Measurements from ENCODE around the gene MAST4. TPM values are rescaled to one million over a fixed set of nuclear protein-coding genes. Genes with fewer than 3 reads are reported as not detected.

MAST4 gene
- polyA plus RNA-seq, 1 donor (not counting 4 experiments of a cell fraction or from before 2014, with no cell fraction given) = 19.8 TPM

GRCh38 chr5:66881480-66882161, 285.4 kb downstream of the MAST4 start:
- Histone ChIP-seq H3K27ac (ENCODE audit: control insufficient read depth, insufficient read depth, low read length) (peak overlapping the region; percentile 81), H3K4me3 (ENCODE audit: control insufficient read depth in 2 of 3, extremely low read depth in 1 of 3, insufficient read depth in 2 of 3, low read depth in 1 of 3, low read length in 3 of 3) (peak overlapping the region in 1 of 3 experiments; percentile 34), H3K9me1 (ENCODE audit: control insufficient read depth, extremely low read depth, insufficient read depth, low read length) (peaks cover 2% of the 10 kb centered on the region), H3K4me1 (ENCODE audit: control insufficient read depth, extremely low read depth, insufficient read depth, low read length) (peaks cover 36% of the 10 kb centered on the region), H3K36me3 (ENCODE audit: control insufficient read depth in 2 of 2, extremely low read depth in 1 of 2, insufficient read depth in 2 of 2, low read length in 2 of 2) (no peaks in the 10 kb centered on the region), H3K4me2 (ENCODE audit: control insufficient read depth, extremely low read depth, insufficient read depth, low read depth, low read length) (peak overlapping the region; percentile 76), H3K9ac (ENCODE audit: control insufficient read depth, extremely low read depth, insufficient read depth, low read length) (peak overlapping the region; percentile 35), H2AFZ (ENCODE audit: control insufficient read depth, low read length) (peak overlapping the region; percentile 47), H4K20me1 (ENCODE audit: control insufficient read depth, extremely low read depth, insufficient read depth, low read length) (no peaks in the 10 kb centered on the region), H3K9me3 (ENCODE audit: control insufficient read depth, low read depth, low read length) (no peaks in the 10 kb centered on the region), H3K27me3 (ENCODE audit: control insufficient read depth, extremely low read depth, insufficient read depth, low read length) (no peaks in the 10 kb centered on the region), H3K79me2 (ENCODE audit: control insufficient read depth, insufficient read depth, low read length) (no peaks in the 10 kb centered on the region)
- TF ChIP-seq CTCF (optimal IDR thresholded peaks at IDR 0.05 in 1 of 3, IDR thresholded peaks at IDR 0.05 in 1 of 3, conservative IDR thresholded peaks at IDR 0.05 in 1 of 3; ENCODE audit: extremely low read depth in 1 of 3, insufficient read depth in 2 of 3, low read length in 3 of 3) (no peak), EZH2 (IDR thresholded peaks at IDR 0.05; ENCODE audit: low read length) (no peak)
- FAIRE-seq (peak; percentile 71), DNase-seq (ENCODE audit: low read depth, low spot score) (no peak)
- dilution Hi-C loops (cut with MboI; ENCODE audit: extremely low pct_ligation_motif_present, low sequenced_read_pairs) = no loop called here

DNA sequence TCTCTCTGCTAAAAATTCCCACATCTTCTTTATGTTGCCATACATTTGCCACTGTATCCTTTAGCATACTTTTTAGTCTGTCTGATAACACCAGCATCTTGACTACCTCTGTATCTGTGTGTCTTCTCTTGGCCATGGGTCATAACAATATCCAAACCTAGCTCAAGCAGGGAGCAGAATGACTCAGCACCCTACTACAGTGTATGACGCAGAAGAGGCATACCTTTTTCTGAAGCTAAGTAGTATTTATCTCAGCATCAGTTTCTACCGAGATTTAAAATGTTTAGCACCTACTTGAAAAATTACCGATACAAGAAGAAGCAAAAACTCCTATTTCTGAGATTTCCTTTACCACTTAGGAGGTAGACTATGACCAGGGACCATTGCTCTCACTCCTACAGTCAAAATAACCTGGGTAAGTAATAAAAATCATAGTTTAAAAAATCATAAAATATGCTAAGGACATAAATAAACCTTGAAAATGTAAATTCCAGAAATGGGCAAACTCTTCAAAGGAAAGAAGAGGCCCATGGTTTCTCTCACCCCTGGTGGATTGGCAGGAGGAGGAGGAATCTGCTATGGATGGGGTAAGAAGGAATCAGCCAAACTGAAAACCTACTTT, 286.5 kb downstream of the MAST4 start:
- no peak for TF ChIP-seq EZH2 (IDR thresholded peaks at IDR 0.05; ENCODE audit: low read length)
- TF ChIP-seq CTCF (optimal IDR thresholded peaks at IDR 0.05 in 1 of 3, IDR thresholded peaks at IDR 0.05 in 1 of 3, conservative IDR thresholded peaks at IDR 0.05 in 1 of 3; ENCODE audit: extremely low read depth in 1 of 3, insufficient read depth in 2 of 3, low read length in 3 of 3) = no peak
- peaks cover 31% of the 10 kb centered on the region for H3K4me1 ChIP-seq (ENCODE audit: control insufficient read depth, extremely low read depth, insufficient read depth, low read length)
- H3K9me1 ChIP-seq (ENCODE audit: control insufficient read depth, extremely low read depth, insufficient read depth, low read length) = peaks cover 2% of the 10 kb centered on the region
- no peaks in the 10 kb centered on the region for H3K9me3 ChIP-seq (ENCODE audit: control insufficient read depth, low read depth, low read length)
- H3K27ac ChIP-seq (ENCODE audit: control insufficient read depth, insufficient read depth, low read length) = peak overlapping the region; percentile 81
- FAIRE-seq = peak; percentile 100
- H2AFZ ChIP-seq (ENCODE audit: control insufficient read depth, low read length) = no peak overlapping the region
- H3K27me3 ChIP-seq (ENCODE audit: control insufficient read depth, extremely low read depth, insufficient read depth, low read length) = no peaks in the 10 kb centered on the region
- no peaks in the 10 kb centered on the region for H3K36me3 ChIP-seq (ENCODE audit: control insufficient read depth in 2 of 2, extremely low read depth in 1 of 2, insufficient read depth in 2 of 2, low read length in 2 of 2)
- dilution Hi-C loops (cut with MboI; ENCODE audit: extremely low pct_ligation_motif_present, low sequenced_read_pairs) = no loop called here
- no peaks in the 10 kb centered on the region for H4K20me1 ChIP-seq (ENCODE audit: control insufficient read depth, extremely low read depth, insufficient read depth, low read length)
- H3K4me3 ChIP-seq (ENCODE audit: control insufficient read depth in 2 of 3, extremely low read depth in 1 of 3, insufficient read depth in 2 of 3, low read depth in 1 of 3, low read length in 3 of 3) = no peak overlapping the region
- no peak for DNase-seq (ENCODE audit: low read depth, low spot score)
- H3K4me2 ChIP-seq (ENCODE audit: control insufficient read depth, extremely low read depth, insufficient read depth, low read depth, low read length) = peak overlapping the region; percentile 76
- H3K9ac ChIP-seq (ENCODE audit: control insufficient read depth, extremely low read depth, insufficient read depth, low read length) = peak overlapping the region; percentile 59
- H3K79me2 ChIP-seq (ENCODE audit: control insufficient read depth, insufficient read depth, low read length) = no peaks in the 10 kb centered on the region

Data from keratinocyte (primary cell).